Right atrium auricular region (tissue), 2 donors: ENCODE results near the gene LYPD5. TPM values are rescaled to one million over a fixed set of nuclear protein-coding genes. Genes with fewer than 3 reads are reported as not detected.
A peak's percentile ranks its signal among the peaks of the same experiment; 100 is the strongest.
"Not testable (repeated sequence)": the region's sequence is repeated elsewhere in the genome, so short reads cannot be mapped to it uniquely, and the experiment has no call there.

Experiments
- DNase-seq: peaks from one replicate; pipeline ENCODE4 v3.0.0-alpha.2; 2019; ENCODE audit warnings: low spot score
- H3K27ac ChIP-seq, 2 donors: fragments of 200-600 bp; sonication (generic); 1 replicate in 1 of 2; 2 replicates in 1 of 2; pipeline ENCODE4 v1.5.1; 2016 to 2019
- H3K27me3 ChIP-seq, 2 donors: fragments of 200-600 bp; sonication (generic); one replicate each; pipeline versions ENCODE4 v1.5.1 to v1.6.0; 2017 to 2019
- H3K36me3 ChIP-seq: fragments of 200-600 bp; sonication (generic); one replicate; pipeline ENCODE4 v1.5.1; 2016
- H3K4me1 ChIP-seq, 2 donors: fragments of 200-600 bp; sonication (generic); one replicate each; pipeline versions ENCODE4 v1.5.1 to v1.6.0; 2017 to 2019
- H3K4me3 ChIP-seq, 2 donors: fragments of 200-600 bp; sonication (generic); 1 replicate in 1 of 2; 2 replicates in 1 of 2; pipeline ENCODE4 v1.5.1; 2017 to 2019; ENCODE audit warnings: mild to moderate bottlenecking in 1 of 2, moderate library complexity in 1 of 2
- H3K9me3 ChIP-seq, 2 donors: fragments of 200-600 bp; sonication (generic); one replicate each; pipeline ENCODE4 v1.5.1; 2019
- total RNA-seq, 2 donors: library from RNA; depleted of rRNA; stranded (reverse); fragments of >200 nt; gene quantifications; one replicate each; pipeline ENCODE4 v1.1.0, GENCODE V29; 2016
- TF ChIP-seq, protein P1 (sequence below), 2 donors: fragments of 200-600 bp; sonication (generic); IDR thresholded peaks; one replicate each; pipeline ENCODE4 v1.5.1; 2019; ENCODE audit warnings: antibody characterized with exemption in 2 of 2

Gene LYPD5
- total RNA-seq, 2 donors from 2014 or later: 0.63 to 3.9 TPM

DNA sequence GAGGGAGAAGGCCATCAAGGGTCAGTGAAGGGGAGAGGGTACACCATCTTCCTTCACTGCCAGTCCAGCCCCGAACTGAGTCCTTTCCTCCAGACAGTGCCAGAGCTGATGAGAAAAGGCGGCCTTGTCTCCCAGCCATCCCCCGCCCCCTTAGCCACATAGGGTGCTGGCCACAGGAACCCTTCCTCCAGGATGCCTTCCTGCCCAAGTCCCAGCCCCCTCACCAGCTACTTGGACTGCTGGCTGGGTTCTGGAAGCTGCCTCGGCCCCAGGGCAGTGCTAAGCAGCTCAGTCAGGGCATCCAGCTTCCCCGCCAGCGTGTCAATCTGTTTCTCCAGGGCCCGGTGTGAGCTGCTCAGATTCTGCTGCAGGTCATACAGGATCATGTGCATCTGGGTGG lies 34.9 kb downstream of the LYPD5 start:
- Histone ChIP-seq H3K4me1 (peaks cover 0 to 11% of the 10 kb centered on the region in 2 donors), H3K36me3 (no peaks in the 10 kb centered on the region), H3K27me3 (no peaks in the 10 kb centered on the region), H3K9me3 (no peaks in the 10 kb centered on the region), H3K27ac (no peak overlapping the region), H3K4me3 (no peak overlapping the region)
- no peak for DNase-seq
- TF ChIP-seq, protein P1, sequence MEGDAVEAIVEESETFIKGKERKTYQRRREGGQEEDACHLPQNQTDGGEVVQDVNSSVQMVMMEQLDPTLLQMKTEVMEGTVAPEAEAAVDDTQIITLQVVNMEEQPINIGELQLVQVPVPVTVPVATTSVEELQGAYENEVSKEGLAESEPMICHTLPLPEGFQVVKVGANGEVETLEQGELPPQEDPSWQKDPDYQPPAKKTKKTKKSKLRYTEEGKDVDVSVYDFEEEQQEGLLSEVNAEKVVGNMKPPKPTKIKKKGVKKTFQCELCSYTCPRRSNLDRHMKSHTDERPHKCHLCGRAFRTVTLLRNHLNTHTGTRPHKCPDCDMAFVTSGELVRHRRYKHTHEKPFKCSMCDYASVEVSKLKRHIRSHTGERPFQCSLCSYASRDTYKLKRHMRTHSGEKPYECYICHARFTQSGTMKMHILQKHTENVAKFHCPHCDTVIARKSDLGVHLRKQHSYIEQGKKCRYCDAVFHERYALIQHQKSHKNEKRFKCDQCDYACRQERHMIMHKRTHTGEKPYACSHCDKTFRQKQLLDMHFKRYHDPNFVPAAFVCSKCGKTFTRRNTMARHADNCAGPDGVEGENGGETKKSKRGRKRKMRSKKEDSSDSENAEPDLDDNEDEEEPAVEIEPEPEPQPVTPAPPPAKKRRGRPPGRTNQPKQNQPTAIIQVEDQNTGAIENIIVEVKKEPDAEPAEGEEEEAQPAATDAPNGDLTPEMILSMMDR (IDR thresholded peaks at IDR 0.05): no peak

DNA sequence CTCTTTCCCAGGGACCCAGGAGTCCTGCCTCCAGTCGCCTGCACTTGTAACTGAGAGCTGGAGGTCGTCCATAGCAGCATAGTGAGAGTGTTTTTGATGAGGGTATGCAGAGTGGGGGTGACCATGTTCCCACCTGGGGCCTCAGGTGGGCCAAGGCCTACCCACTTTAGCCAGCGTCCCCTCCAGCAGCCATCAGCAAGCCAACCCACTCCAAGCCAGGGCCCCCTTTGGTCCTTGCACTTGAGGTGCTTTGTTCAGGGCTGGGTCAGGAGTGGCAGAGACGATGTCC lies 35.5 kb downstream of the LYPD5 start:
- no peak overlapping the region for H3K27ac ChIP-seq
- no peak for DNase-seq
- no peaks in the 10 kb centered on the region for H3K36me3 ChIP-seq
- TF ChIP-seq, protein P1 (IDR thresholded peaks at IDR 0.05): no peak
- H3K27me3 ChIP-seq: no peaks in the 10 kb centered on the region
- no peak overlapping the region for H3K4me3 ChIP-seq
- H3K4me1 ChIP-seq: peaks cover 0 to 11% of the 10 kb centered on the region in 2 donors
- H3K9me3 ChIP-seq: no peaks in the 10 kb centered on the region

DNA sequence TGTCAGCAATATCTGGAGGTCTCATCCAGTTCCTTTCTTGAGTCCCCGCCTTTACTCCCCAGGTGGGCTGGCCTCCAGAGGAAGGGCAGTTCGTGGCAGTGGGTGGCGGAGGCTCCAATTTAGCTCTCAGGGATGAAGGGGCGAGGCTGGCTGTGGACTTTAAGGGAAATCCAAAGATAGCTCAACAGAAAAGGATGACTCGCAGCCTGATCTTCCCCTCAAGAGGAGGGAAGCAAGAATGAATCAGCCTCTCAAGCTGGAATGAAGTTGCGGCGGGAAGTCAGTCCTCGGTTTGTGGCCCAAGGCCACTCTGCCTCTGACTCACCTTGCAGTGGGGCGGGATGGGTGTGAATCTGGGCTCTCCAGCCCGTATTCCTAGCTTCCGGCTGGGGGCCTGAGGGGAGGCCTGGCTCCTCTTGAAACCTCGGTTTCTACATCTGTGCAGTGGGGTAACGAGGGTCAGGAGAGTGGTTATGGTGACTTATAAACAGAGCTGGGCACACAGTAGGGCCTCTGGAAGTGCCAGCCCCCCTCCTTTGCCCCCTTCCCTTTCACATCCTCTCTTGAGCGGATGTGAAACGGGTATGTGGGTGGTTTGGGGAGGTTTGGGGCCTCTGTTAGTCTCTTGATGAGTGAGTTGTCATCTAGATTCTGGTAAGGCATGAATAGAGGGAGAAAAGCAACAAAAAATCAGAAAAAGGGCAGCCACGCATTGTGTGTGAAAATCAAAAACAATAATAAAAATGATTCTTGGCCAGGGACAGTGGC lies 37.0 kb downstream of the LYPD5 start:
- Histone ChIP-seq H3K27ac (peak overlapping the region; percentile 63 to 66), H3K4me1 (peaks cover 0 to 11% of the 10 kb centered on the region in 2 donors), H3K4me3 (no peak overlapping the region), H3K27me3 (no peaks in the 10 kb centered on the region), H3K36me3 (no peaks in the 10 kb centered on the region), H3K9me3 (no peaks in the 10 kb centered on the region)
- TF ChIP-seq, protein P1 (IDR thresholded peaks at IDR 0.05): no peak
- peak; percentile 93 for DNase-seq

DNA sequence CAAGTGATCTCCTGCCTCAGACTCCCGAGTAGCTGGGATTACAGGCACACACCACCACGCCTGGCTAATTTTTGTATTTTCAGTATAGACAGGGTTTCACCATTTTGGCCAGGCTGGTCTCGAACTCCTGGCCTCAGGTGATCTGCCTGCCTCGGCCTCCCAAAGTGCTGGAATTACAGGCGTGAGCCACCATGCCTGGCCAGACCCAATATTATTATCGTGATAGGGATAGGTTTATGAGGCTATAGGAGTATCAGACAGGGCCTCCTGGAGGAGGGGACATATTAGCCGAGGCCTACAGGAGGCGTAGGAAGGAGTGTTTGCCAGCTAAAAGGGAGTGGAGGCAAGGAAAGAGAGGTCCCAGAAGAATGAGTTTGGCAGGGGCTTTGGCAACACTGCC lies 37.6 kb downstream of the LYPD5 start:
- not testable (repeated sequence) for H3K4me3 ChIP-seq, H3K36me3 ChIP-seq, H3K9me3 ChIP-seq, H3K27me3 ChIP-seq, DNase-seq
- peak overlapping the region; percentile 63 to 66 for H3K27ac ChIP-seq
- peaks cover 0 to 11% of the 10 kb centered on the region in 2 donors for H3K4me1 ChIP-seq

DNA sequence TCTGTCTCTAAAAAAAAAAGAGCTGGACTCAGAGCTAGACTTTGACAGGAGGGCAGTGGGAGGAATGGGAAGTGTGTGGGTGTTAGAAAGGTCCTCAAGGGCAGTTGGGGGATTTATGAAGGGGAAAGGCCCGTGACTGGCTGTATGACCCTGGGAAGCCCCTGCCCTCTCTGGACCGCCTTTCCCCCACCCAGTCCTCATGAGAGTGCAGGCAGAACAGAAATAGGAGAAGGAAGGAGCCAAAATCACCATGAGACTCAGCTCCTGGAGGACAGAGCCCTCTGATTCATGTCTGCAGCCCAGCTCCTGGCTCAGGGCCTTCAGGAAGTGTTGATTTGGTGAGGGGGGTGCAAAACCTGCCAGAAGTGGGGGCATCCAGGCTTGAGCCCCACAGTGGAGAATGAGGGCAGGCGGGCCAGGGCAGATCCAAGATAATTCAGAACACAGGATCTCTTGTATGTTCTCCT lies 38.7 kb downstream of the LYPD5 start:
- no peaks in the 10 kb centered on the region for H3K27me3 ChIP-seq
- DNase-seq: no peak
- no peak overlapping the region for H3K4me3 ChIP-seq
- H3K4me1 ChIP-seq: peaks cover 0 to 11% of the 10 kb centered on the region in 2 donors
- H3K27ac ChIP-seq: peak overlapping the region in 1 of 2 donors; percentile 10
- TF ChIP-seq, protein P1 (IDR thresholded peaks at IDR 0.05): no peak
- no peaks in the 10 kb centered on the region for H3K9me3 ChIP-seq
- H3K36me3 ChIP-seq: no peaks in the 10 kb centered on the region

DNA sequence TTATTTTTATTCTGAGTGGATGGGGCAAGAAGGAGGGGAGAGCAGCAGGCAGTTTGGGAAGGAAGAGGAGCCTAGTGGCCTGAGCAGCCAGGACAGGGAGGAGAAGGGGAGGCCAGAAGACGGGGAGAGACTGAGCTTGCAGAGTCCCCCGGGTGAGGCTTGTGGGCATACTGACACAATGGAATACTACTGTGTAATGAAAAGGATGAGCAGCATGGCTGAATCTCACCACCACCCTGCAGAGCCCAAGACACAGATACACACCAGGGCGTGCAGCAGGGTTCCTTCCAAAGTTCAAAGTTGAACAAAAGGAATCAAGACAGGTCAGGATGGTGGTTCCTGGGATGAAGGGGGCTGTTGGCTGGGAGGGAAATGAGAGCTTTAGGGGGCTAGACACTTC lies 39.4 kb downstream of the LYPD5 start:
- Histone ChIP-seq H3K27ac (no peak overlapping the region), H3K36me3 (no peaks in the 10 kb centered on the region), H3K9me3 (no peaks in the 10 kb centered on the region), H3K27me3 (no peaks in the 10 kb centered on the region), H3K4me1 (peaks cover 0 to 11% of the 10 kb centered on the region in 2 donors), H3K4me3 (no peak overlapping the region)
- DNase-seq: no peak
- TF ChIP-seq, protein P1 (IDR thresholded peaks at IDR 0.05): no peak
